CD4-positive, alpha-beta T cell (primary cell): Measurements from ENCODE around the gene LSAMP. TPM values are rescaled to one million over a fixed set of nuclear protein-coding genes. Genes with fewer than 3 reads are reported as not detected.

Experiments used
- ATAC-seq: fragments of 200-7000 bp; cut with Tn5 transposase; one replicate; pipeline ENCODE4 v1.10.0; 2022; ENCODE audit warnings: mild to moderate bottlenecking; ENCODE audit not compliant: poor library complexity
- CTCF ChIA-PET: fragments of 350-600 bp; sonication (Branson Sonifier 250); formaldehyde crosslinking; loops from one replicate; lab custom pipeline; 2021; ENCODE audit warnings: antibody characterized with exemption, inconsistent platforms; lab: Charles Lee
- POLR2A ChIA-PET: fragments of 350-600 bp; sonication (Branson Sonifier 250); formaldehyde crosslinking; loops from one replicate; lab custom pipeline; 2021; ENCODE audit warnings: antibody characterized with exemption, inconsistent platforms; lab: Charles Lee
- DNase-seq, 14 experiments: peaks; one replicate each; pipeline ENCODE4 v3.0.0-alpha.2; 2013 to 2020; ENCODE audit warnings: mixed read lengths in 2 of 14
- H3K27ac ChIP-seq, 2 donors: one replicate each; pipeline versions ENCODE4 v1.5.1 to v1.7.0; 2013; ENCODE audit warnings: low read length in 2 of 2, low read depth in 1 of 2, mild to moderate bottlenecking in 1 of 2
- H3K27me3 ChIP-seq, 2 experiments: 1 replicate in 1 of 2; 2 replicates in 1 of 2; pipeline versions ENCODE4 v1.6.1 to v1.7.0; 2013; ENCODE audit warnings: low read length in 2 of 2, control low read depth in 1 of 2, mild to moderate bottlenecking in 1 of 2, moderate library complexity in 1 of 2; ENCODE audit not compliant: insufficient read depth in 2 of 2, control insufficient read depth in 1 of 2
- H3K36me3 ChIP-seq: one replicate; pipeline ENCODE4 v1.6.1; 2013; ENCODE audit warnings: low read length, control low read depth; ENCODE audit not compliant: insufficient read depth
- H3K4me1 ChIP-seq: one replicate; pipeline ENCODE4 v1.6.1; 2013; ENCODE audit warnings: low read length, control low read depth; ENCODE audit not compliant: insufficient read depth
- H3K4me3 ChIP-seq: one replicate; pipeline ENCODE4 v1.5.1; 2013; ENCODE audit warnings: mild to moderate bottlenecking, low read length, moderate library complexity
- H3K9me3 ChIP-seq, 2 experiments: 1 replicate in 1 of 2; 2 replicates in 1 of 2; pipeline versions ENCODE4 v1.6.1 to v1.7.0; 2013; ENCODE audit warnings: low read length in 2 of 2, mild to moderate bottlenecking in 2 of 2, control low read depth in 1 of 2, moderate library complexity in 1 of 2; ENCODE audit not compliant: control insufficient read depth in 1 of 2, insufficient read depth in 1 of 2
- H3K27ac Mint-ChIP-seq: one replicate; pipeline ENCODE4 v1.8.0; 2020; ENCODE audit warnings: mixed read lengths
- H3K27me3 Mint-ChIP-seq: one replicate; pipeline ENCODE4 v1.8.0; 2021; ENCODE audit warnings: mixed read lengths
- H3K36me3 Mint-ChIP-seq: one replicate; pipeline ENCODE4 v1.8.0; 2021; ENCODE audit warnings: low read depth, mixed read lengths
- H3K4me1 Mint-ChIP-seq: one replicate; pipeline ENCODE4 v1.8.0; 2021; ENCODE audit warnings: low read depth, mixed read lengths
- H3K4me3 Mint-ChIP-seq: one replicate; pipeline ENCODE4 v1.8.0; 2020; ENCODE audit warnings: mild to moderate bottlenecking, mixed read lengths
- H3K9me3 Mint-ChIP-seq: one replicate; pipeline ENCODE4 v1.8.0; 2020; ENCODE audit warnings: mixed read lengths
- CTCF ChIP-seq: fragments of 200-600 bp; IDR thresholded peaks from one replicate; pipeline ENCODE4 v1.8.0; 2022; ENCODE audit warnings: antibody characterized with exemption, mild to moderate bottlenecking
- intact Hi-C, 2 experiments: fragments of 100-400 bp; cut with DNase I in 1 of 2; cut with micrococcal nuclease in 1 of 2; formaldehyde crosslinking; loops; one replicate each; pipeline versions ENCODE4 v1.15.1 to v1.9.0; 2023 to 2025; cut with DNase I, micrococcal nuclease
- total RNA-seq, 174 experiments: library from RNA in 2 of 174; stranded (reverse) in 2 of 174; gene quantifications; one replicate each; pipeline ENCODE4 v1.2.3 and lab custom pipeline; 2021 to 2026

Gene LSAMP
- total RNA-seq, 2 experiments from 2014 or later, result not detected

- ChIA-PET POLR2A (no interaction called here), CTCF (no interaction called here)
- no peaks in the 10 kb centered on the region for H3K36me3 ChIP-seq
- Mint-ChIP-seq H3K4me1 (no peaks in the 10 kb centered on the region), H3K4me3 (no peak overlapping the region), H3K27ac (no peak overlapping the region), H3K9me3 (no peaks in the 10 kb centered on the region), H3K36me3 (no peaks in the 10 kb centered on the region), H3K27me3 (no peaks in the 10 kb centered on the region)
- no peak overlapping the region for H3K4me3 ChIP-seq
- ATAC-seq, result no peak
- no peaks in the 10 kb centered on the region for H3K9me3 ChIP-seq
- no peak overlapping the region for H3K27ac ChIP-seq
- TF ChIP-seq CTCF, result no peak
- no peaks in the 10 kb centered on the region for H3K27me3 ChIP-seq
- DNase-seq, result no peak
- intact Hi-C loops, result no loop called here
- H3K4me1 ChIP-seq, result no peaks in the 10 kb centered on the region
Observed at GRCh38 chr3:116179091-116179490, 266.2 kb downstream of the LSAMP start.

- Histone ChIP-seq H3K36me3 (no peaks in the 10 kb centered on the region), H3K4me3 (no peak overlapping the region), H3K9me3 (no peaks in the 10 kb centered on the region), H3K27ac (no peak overlapping the region), H3K27me3 (no peaks in the 10 kb centered on the region), H3K4me1 (no peaks in the 10 kb centered on the region)
- Mint-ChIP-seq H3K9me3 (no peaks in the 10 kb centered on the region), H3K27me3 (no peaks in the 10 kb centered on the region), H3K4me3 (no peak overlapping the region), H3K27ac (no peak overlapping the region), H3K4me1 (no peaks in the 10 kb centered on the region), H3K36me3 (no peaks in the 10 kb centered on the region)
- ChIA-PET CTCF (no interaction called here), POLR2A (no interaction called here)
- TF ChIP-seq CTCF, result no peak
- DNase-seq, result no peak
- ATAC-seq, result no peak
- intact Hi-C loops, result no loop called here
Observed at GRCh38 chr3:116176974-116177555, 268.2 kb downstream of the LSAMP start.

- Histone ChIP-seq H3K9me3 (peaks cover 0 to 3% of the 10 kb centered on the region in 2 experiments), H3K27ac (no peak overlapping the region), H3K4me3 (no peak overlapping the region), H3K4me1 (no peaks in the 10 kb centered on the region), H3K27me3 (no peaks in the 10 kb centered on the region), H3K36me3 (no peaks in the 10 kb centered on the region)
- no peaks in the 10 kb centered on the region for H3K27me3 Mint-ChIP-seq
- no peak for ATAC-seq
- intact Hi-C loops, result no loop called here
- no peak for TF ChIP-seq CTCF
- CTCF ChIA-PET, result no interaction called here
- H3K9me3 Mint-ChIP-seq, result no peaks in the 10 kb centered on the region
- H3K36me3 Mint-ChIP-seq, result no peaks in the 10 kb centered on the region
- POLR2A ChIA-PET, result no interaction called here
- DNase-seq, result no peak
- H3K4me1 Mint-ChIP-seq, result no peaks in the 10 kb centered on the region
- no peak overlapping the region for H3K27ac Mint-ChIP-seq
- no peak overlapping the region for H3K4me3 Mint-ChIP-seq
Observed at GRCh38 chr3:116166121-116166520, 279.2 kb downstream of the LSAMP start.
